Measurements from ENCODE around the gene PPP1R2B. TPM values are rescaled to one million over a fixed set of nuclear protein-coding genes. Genes with fewer than 3 reads are reported as not detected.

PPP1R2B gene
- total RNA-seq, result 0.22 TPM in 1 of 2 replicates, not detected in the other

DNA sequence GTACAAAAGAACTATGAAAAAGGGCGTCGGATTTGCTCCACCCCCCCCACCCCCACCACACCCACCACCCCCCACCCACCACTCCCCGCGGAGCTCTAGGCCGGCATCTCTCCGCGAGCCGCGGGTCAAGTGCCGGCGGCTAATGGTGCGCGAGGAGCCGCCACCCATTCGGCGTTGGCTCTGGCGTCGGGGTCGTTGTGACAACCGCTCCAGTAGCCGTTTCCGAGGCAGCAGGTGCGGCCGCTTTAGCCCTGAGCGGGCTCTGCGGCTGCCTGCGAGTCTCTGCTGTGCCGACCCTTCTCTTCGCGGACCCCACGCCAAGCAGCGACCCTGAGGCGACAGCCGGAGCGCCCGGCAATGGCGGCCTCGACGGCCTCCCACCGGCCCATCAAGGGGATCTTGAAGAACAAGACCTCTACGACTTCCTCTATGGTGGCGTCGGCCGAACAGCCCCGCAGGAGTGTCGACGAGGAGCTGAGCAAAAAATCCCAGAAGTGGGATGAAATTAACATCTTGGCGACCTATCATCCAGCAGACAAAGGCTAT, at the start of gene PPP1R2B:
Gene PPP1R2B (plus strand): TSS at position 90 of the 546 bp plus-strand sequence. CDS start 268 bp downstream, at position 358.

Small RNAs within 50 kb of the gene (small RNA-seq; reads per million reads assigned to genes)
- gene RNU6-556P, result not detected

Other genes with a start within 250 kb of the PPP1R2B start
- gene TIMD4, start 112.9 kb downstream of the PPP1R2B start, total RNA-seq, result not detected in 2 replicates
- 0.11 TPM in 1 of 2 replicates, not detected in the other for gene HAVCR1, start 208.8 kb downstream of the PPP1R2B start, total RNA-seq

Measured in articular chondrocyte of knee joint (primary cell).